HK-2 (cell line): ENCODE measurements around the gene PLA2G6.
"Not testable (repeated sequence)": the region's sequence is repeated elsewhere in the genome, so short reads cannot be mapped to it uniquely, and the experiment has no call there.

Experiments used
- DNase-seq: peaks from one replicate; pipeline ENCODE4 v3.0.0-alpha.2; 2018; ENCODE audit not compliant: unreplicated experiment

PLA2G6 gene

GRCh38 chr22:38083931-38084631 is 97.5 kb downstream of the PLA2G6 start, which contains the start of gene SLC16A8:
Gene SLC16A8, minus strand, starts transcription at chr22:38084184. Its CDS starts 1,311 bp downstream, at chr22:38082873.
- no peak for DNase-seq

- DNase-seq = no peak
Observed at GRCh38 chr22:38082986-38083710, 98.5 kb downstream of the PLA2G6 start.

- no peak for DNase-seq
Observed at GRCh38 chr22:38081941-38082828, 99.4 kb downstream of the PLA2G6 start.

GRCh38 chr22:38081636-38081940 is 100.0 kb downstream of the PLA2G6 start:
- DNase-seq = no peak

- no peak for DNase-seq
Observed at GRCh38 chr22:38080850-38081635, 100.6 kb downstream of the PLA2G6 start.

- no peak for DNase-seq
Observed at GRCh38 chr22:38080474-38080849, 101.2 kb downstream of the PLA2G6 start.

- DNase-seq = no peak
Observed at GRCh38 chr22:38079804-38080203, 101.8 kb downstream of the PLA2G6 start.

- DNase-seq = not testable (repeated sequence)
Observed at GRCh38 chr22:38079208-38079607, 102.4 kb downstream of the PLA2G6 start.

- no peak for DNase-seq
Observed at GRCh38 chr22:38078046-38078840, 103.4 kb downstream of the PLA2G6 start.

GRCh38 chr22:38077595-38077994 is 104.0 kb downstream of the PLA2G6 start:
- no peak for DNase-seq

- DNase-seq = no peak
Observed at GRCh38 chr22:38077096-38077495, 104.5 kb downstream of the PLA2G6 start.

GRCh38 chr22:38075961-38076360 is 105.7 kb downstream of the PLA2G6 start:
- DNase-seq = no peak

- DNase-seq = no peak
Observed at GRCh38 chr22:38075105-38075825, 106.4 kb downstream of the PLA2G6 start.

- DNase-seq = no peak
Observed at GRCh38 chr22:38074181-38075104, 107.2 kb downstream of the PLA2G6 start.

GRCh38 chr22:38073150-38074130 is 108.2 kb downstream of the PLA2G6 start:
- no peak for DNase-seq

- DNase-seq = no peak
Observed at GRCh38 chr22:38072322-38073149, 109.1 kb downstream of the PLA2G6 start.
